Measurements from ENCODE around the gene TSC22D3. TPM values are rescaled to one million over a fixed set of nuclear protein-coding genes. Genes with fewer than 3 reads are reported as not detected.
"Not testable (repeated sequence)": the region's sequence is repeated elsewhere in the genome, so short reads cannot be mapped to it uniquely, and the experiment has no call there.

The TSC22D3 gene
- total RNA-seq = 350 TPM
- long read RNA-seq, transcript TSC22D3-205 (3 exons, 1,812 nt) = minor isoform, 6 of 712 reads
- long read RNA-seq, transcript TSC22D3-206 (3 exons, 2,027 nt) = major isoform, 588 of 712 reads
- long read RNA-seq, transcript TSC22D3-203 (3 exons, 2,266 nt) = minor isoform, 29 of 712 reads
- long read RNA-seq, transcript TSC22D3-208 (2 exons, 576 nt) = minor isoform, 31 of 712 reads
- long read RNA-seq, partial matches to known transcripts = 0 of 712 reads
- long read RNA-seq, other reads (novel, unspliced or antisense) = 57 of 712 reads

DNA sequence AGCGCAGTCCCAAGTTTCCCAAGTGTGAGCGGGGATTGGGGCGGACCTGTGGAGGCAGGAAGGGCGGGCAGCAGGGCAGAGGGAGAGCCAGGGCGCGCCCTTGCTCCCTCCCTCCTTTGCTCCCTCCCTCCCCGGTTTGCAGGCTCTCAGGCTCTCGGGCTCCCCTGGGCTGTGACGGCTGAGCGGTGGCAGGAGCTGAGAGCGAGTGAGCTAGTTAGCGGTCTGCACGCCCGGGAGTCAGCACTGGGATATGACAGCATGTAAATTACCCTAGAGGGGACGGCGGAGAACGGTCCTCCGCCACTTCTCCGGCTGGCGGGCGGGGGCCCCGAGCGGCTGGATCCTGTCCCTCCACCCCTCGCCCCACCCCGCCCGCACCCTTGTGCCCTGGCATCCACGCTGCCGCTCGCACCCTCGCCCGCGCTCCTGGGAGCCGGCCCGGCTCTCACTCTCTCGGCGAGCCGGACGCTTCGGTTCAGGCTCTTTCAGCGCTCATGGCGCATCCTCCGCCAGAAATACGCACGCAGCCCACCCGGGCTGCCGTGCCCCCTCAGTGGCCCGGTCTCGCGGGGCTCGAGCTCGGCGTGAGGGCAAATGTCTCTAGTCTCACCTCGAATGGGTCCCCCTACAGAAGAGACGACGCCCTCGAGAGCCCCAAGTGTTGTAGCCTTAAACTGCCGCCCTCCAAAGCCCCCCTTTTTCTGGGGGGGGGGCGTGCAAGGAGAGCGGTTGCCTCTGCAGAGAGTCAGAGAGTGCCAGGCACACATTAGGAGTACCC is at the start of gene TSC22D3:
TSS of gene TSC22D3 (minus strand) at position 54 of the 778 bp plus-strand sequence. CDS start 368 bp downstream, outside the sequence.
- DNase-seq (peak; percentile 87), ATAC-seq (peak; percentile 91 to 94)
- peak; percentile 23 for TF ChIP-seq CTCF (IDR thresholded peaks at IDR 0.05)
- H3K4me3 ChIP-seq = peak within 1 kb of the TSS; percentile 62
- peaks cover 5% of the 10 kb centered on the region for H3K4me1 ChIP-seq
- intact Hi-C loops (cut with DNase I) = loop anchor here (10.0 kb wide), 1 partner anchor 121 kb away; no protein-coding TSS in a partner anchor
- H3K27me3 ChIP-seq (ENCODE audit: low read depth) = no peaks in the 10 kb centered on the region
- H3K36me3 ChIP-seq = no peaks in the 10 kb centered on the region
- no peaks in the 10 kb centered on the region for H3K9me3 ChIP-seq
- H3K27ac ChIP-seq = peak within 1 kb of the TSS; percentile 83

DNA sequence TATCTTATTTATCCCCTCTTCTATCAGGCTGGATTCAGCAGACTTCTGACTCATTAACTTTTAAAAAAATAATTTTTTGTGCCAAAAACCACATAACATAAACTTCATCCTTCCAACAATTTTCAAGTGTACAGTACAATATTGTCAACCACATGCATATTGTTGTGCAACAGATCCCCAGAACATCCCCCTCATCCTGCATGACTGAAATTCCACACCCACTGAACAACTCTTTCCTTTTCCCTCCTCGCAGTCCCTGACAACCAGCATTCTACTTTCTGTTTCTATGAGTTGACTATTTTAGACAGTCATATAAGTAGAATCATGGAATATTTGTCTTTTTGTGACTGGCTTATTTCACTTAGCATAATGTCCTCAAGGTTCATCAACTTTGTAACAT is 47.9 kb upstream of the TSC22D3 start:
- TF ChIP-seq CTCF (IDR thresholded peaks at IDR 0.05) = no peak
- H3K4me1 ChIP-seq = peaks cover 14% of the 10 kb centered on the region
- no peaks in the 10 kb centered on the region for H3K36me3 ChIP-seq
- no peak overlapping the region for H3K27ac ChIP-seq
- intact Hi-C loops (cut with DNase I) = no loop called here
- H3K27me3 ChIP-seq (ENCODE audit: low read depth) = no peaks in the 10 kb centered on the region
- peaks cover 4% of the 10 kb centered on the region for H3K9me3 ChIP-seq
- ATAC-seq (no peak), DNase-seq (no peak)
- H3K4me3 ChIP-seq = no peak overlapping the region

DNA sequence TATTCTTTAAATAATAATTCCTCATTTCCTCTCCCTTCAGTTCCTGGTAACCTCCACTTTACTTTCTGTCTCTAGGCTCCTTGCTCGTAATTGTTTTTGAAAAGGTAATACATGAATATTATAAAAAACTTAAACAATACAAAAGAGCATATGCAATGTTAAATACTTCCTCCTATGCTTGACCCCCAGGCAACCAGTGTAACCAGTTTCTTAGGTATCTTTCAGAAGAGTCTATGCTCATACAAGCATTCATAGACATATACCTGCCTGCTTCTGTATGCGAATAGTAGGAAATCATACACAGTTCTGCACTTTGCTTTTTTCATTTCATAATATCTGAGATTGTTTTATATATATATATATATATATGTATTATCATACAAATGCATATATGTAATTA is 47.5 kb upstream of the TSC22D3 start:
- peaks cover 14% of the 10 kb centered on the region for H3K4me1 ChIP-seq

GRCh38 chrX:107818900-107819521 is 43.4 kb upstream of the TSC22D3 start:
- intact Hi-C loops (cut with DNase I) = no loop called here
- no peak for TF ChIP-seq CTCF (IDR thresholded peaks at IDR 0.05)
- ATAC-seq = no peak
- Histone ChIP-seq H3K36me3 (no peaks in the 10 kb centered on the region), H3K27me3 (ENCODE audit: low read depth) (no peaks in the 10 kb centered on the region), H3K4me1 (peaks cover 9% of the 10 kb centered on the region), H3K27ac (no peak overlapping the region), H3K4me3 (no peak overlapping the region), H3K9me3 (peaks cover 4% of the 10 kb centered on the region)
- DNase-seq = no peak

More for the DNA sequence above, 47.5 kb upstream of the TSC22D3 start:
- H3K27me3 ChIP-seq (ENCODE audit: low read depth) = no peaks in the 10 kb centered on the region
- ATAC-seq (no peak), DNase-seq (no peak)
- no peak overlapping the region for H3K27ac ChIP-seq
- H3K9me3 ChIP-seq = peaks cover 4% of the 10 kb centered on the region
- intact Hi-C loops (cut with DNase I) = no loop called here
- no peaks in the 10 kb centered on the region for H3K36me3 ChIP-seq
- no peak for TF ChIP-seq CTCF (IDR thresholded peaks at IDR 0.05)
- H3K4me3 ChIP-seq = no peak overlapping the region

DNA sequence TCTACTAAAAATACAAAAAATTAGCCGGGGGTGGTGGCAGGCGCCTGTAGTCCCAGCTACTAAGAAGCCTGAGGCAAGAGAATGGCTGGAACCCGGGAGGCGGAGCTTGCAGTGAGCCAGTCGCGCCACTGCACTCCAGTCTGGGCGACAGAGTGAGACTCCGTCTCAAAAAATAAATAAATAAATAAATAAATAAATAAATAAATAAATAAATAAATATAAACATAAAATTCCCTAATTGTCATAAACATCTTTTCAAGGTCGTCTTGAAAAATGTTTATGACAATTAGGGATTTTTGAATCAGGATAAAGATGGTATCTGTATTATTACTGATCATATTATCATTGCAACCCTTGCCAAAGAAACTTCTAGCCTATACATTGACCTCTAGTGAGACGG is 34.5 kb upstream of the TSC22D3 start:
- H3K27ac ChIP-seq; ATAC-seq; H3K4me3 ChIP-seq; H3K27me3 ChIP-seq (ENCODE audit: low read depth); H3K36me3 ChIP-seq; intact Hi-C loops (cut with DNase I); H3K4me1 ChIP-seq; H3K9me3 ChIP-seq; DNase-seq: not testable (repeated sequence)

Measured in lower lobe of right lung (tissue), 2 donors.